K562 (cell line): ENCODE results near the gene SLC22A23. TPM values are rescaled to one million over a fixed set of nuclear protein-coding genes. Genes with fewer than 3 reads are reported as not detected.

Source experiments
- CBX3 ChIP-seq, 2 experiments: IDR thresholded peaks; 1 replicate in 1 of 2; 2 replicates in 1 of 2; pipeline ENCODE4 v1.6.1; 2012; ENCODE audit warnings: inconsistent platforms in 2 of 2, low read length in 2 of 2, borderline replicate concordance in 1 of 2, control low read depth in 1 of 2
- CC2D1A ChIP-seq: fragments of 450-650 bp; IDR thresholded peaks from 2 replicates; pipeline ENCODE4 v1.6.1; 2017; ENCODE audit warnings: mild to moderate bottlenecking
- CREBBP ChIP-seq: IDR thresholded peaks from one replicate; pipeline ENCODE4 v1.6.1; 2012; ENCODE audit warnings: low read depth, mild to moderate bottlenecking, control low read depth, inconsistent platforms, low read length
- CXXC5 ChIP-seq: fragments of 250-450 bp; sonication (Bioruptor Pico); IDR thresholded peaks from 2 replicates; pipeline ENCODE4 v1.8.0; 2022; ENCODE audit warnings: inconsistent platforms, mild to moderate bottlenecking, moderate library complexity
- E2F5 ChIP-seq: sonication (generic); formaldehyde crosslinking; IDR thresholded peaks from 2 replicates; pipeline ENCODE4 v1.8.0; 2022; ENCODE audit warnings: mild to moderate bottlenecking, missing genetic modification reagents
- HDAC3 ChIP-seq: fragments of 450-650 bp; IDR thresholded peaks from 2 replicates; pipeline ENCODE4 v1.6.1; 2018; ENCODE audit warnings: borderline replicate concordance, mild to moderate bottlenecking, moderate library complexity; ENCODE audit not compliant: partially characterized antibody
- HDGF ChIP-seq: fragments of 450-650 bp; IDR thresholded peaks from 2 replicates; pipeline ENCODE4 v1.6.1; 2016
- HNRNPL ChIP-seq: fragments of 200-400 bp; formaldehyde crosslinking; IDR thresholded peaks from 2 replicates; pipeline ENCODE4 v1.6.1; 2017; ENCODE audit warnings: low read depth, mild to moderate bottlenecking, low read length
- KDM2B ChIP-seq: fragments of 250-450 bp; sonication (Bioruptor Pico); IDR thresholded peaks from 2 replicates; pipeline ENCODE4 v1.8.0; 2021; ENCODE audit warnings: mild to moderate bottlenecking, moderate library complexity
- KDM5B ChIP-seq: fragments of 200-600 bp; sonication (generic); IDR thresholded peaks from 2 replicates; pipeline ENCODE4 v1.6.1; 2012; ENCODE audit warnings: low read depth, mild to moderate bottlenecking, moderate library complexity, low read length, control low read depth, inconsistent platforms; ENCODE audit not compliant: insufficient replicate concordance
- NELFE ChIP-seq: IDR thresholded peaks from 2 replicates; pipeline ENCODE4 v1.6.1; 2011; ENCODE audit warnings: mild to moderate bottlenecking; ENCODE audit not compliant: insufficient read depth, insufficient read length
- PRDM10 ChIP-seq: fragments of 450-650 bp; IDR thresholded peaks from 2 replicates; pipeline ENCODE4 v1.6.1; 2018; ENCODE audit not compliant: partially characterized antibody
- PRMT5 ChIP-seq: sonication (generic); formaldehyde crosslinking; IDR thresholded peaks from 2 replicates; pipeline ENCODE4 v1.5.0; 2020; ENCODE audit warnings: missing genetic modification reagents
- TCFL5 ChIP-seq: fragments of 250-450 bp; sonication (Bioruptor Pico); conservative IDR thresholded peaks from 2 replicates; pipeline ENCODE4 v1.6.1; 2021; ENCODE audit warnings: mild to moderate bottlenecking, moderate library complexity, matching md5 sums
- YY1 ChIP-seq, 3 experiments: IDR thresholded peaks; 2 replicates each; pipeline ENCODE4 v1.6.1; 2011; ENCODE audit warnings: low read length in 2 of 3, mild to moderate bottlenecking in 2 of 3, moderate library complexity in 2 of 3, borderline replicate concordance in 1 of 3, control low read depth in 1 of 3, low read depth in 1 of 3; ENCODE audit not compliant: insufficient read depth in 3 of 3, insufficient replicate concordance in 2 of 3, control insufficient read depth in 1 of 3, insufficient read length in 1 of 3; ENCODE audit errors: extremely low read depth in 1 of 3
- ZNF586 ChIP-seq: fragments of 450-650 bp; formaldehyde crosslinking; conservative IDR thresholded peaks from 2 replicates; pipeline ENCODE4 v1.4.0; 2020; ENCODE audit warnings: mild to moderate bottlenecking, moderate library complexity
- polyA plus RNA-seq, 8 experiments: library from polyadenylated mRNA; depleted of rRNA in 4 of 8; stranded (reverse) in 5 of 8; unstranded in 3 of 8; fragments of >200 nt; fragmentation: Nextera tagmentation in 2 of 8; fragmentation: Illumina TruSeq in 1 of 8; extraction: Ambion mirVana in 2 of 8; extraction: Trizol in 1 of 8; gene quantifications; 2 replicates each; pipeline versions ENCODE4 v1.2.1 to v1.2.3, GENCODE V29; 2011 to 2014; ENCODE audit warnings: inconsistent platforms in 1 of 8, missing spikeins in 1 of 8
- total RNA-seq, 7 experiments: library from RNA; depleted of rRNA in 6 of 7; stranded (reverse); fragments of >200 nt in 6 of 7; fragmentation: Illumina TruSeq in 2 of 7; extraction: Trizol in 2 of 7; gene quantifications; 2 replicates each; pipeline versions ENCODE4 v1.2.1 to v1.2.3, GENCODE V29; 2011 to 2021; ENCODE audit warnings: low replicate concordance in 1 of 7
- TF ChIP-seq, protein P1 (sequence below): fragments of 450-650 bp; IDR thresholded peaks from 2 replicates; pipeline ENCODE4 v1.6.1; 2014; ENCODE audit warnings: low read depth, mild to moderate bottlenecking, moderate library complexity, borderline replicate concordance
- TF ChIP-seq, protein P2 (sequence below): fragments of 250-450 bp; sonication (Bioruptor Pico); IDR thresholded peaks from 2 replicates; pipeline ENCODE4 v1.5.0; 2020; ENCODE audit warnings: mild to moderate bottlenecking
- TF ChIP-seq, protein P3 (sequence below): fragments of 250-450 bp; sonication (Bioruptor Pico); IDR thresholded peaks from 2 replicates; pipeline ENCODE4 v1.6.1; 2021; ENCODE audit warnings: mild to moderate bottlenecking

SLC22A23 gene
- total and polyA plus RNA-seq, 9 of the 15 experiments (the other 6 are each of a cell fraction or from before 2014, with no cell fraction given): 0.30 to 8.7 (median 2.5) TPM

- TF ChIP-seq E2F5 (CRISPR knock-in tag) (no peak), KDM5B (peak; percentile 53), HNRNPL (no peak), PRDM10 (peak; percentile 50), NELFE (no peak), TCFL5 (no peak), CXXC5 (CRISPR knock-in tag) (no peak), CBX3 (IDR thresholded peaks at IDR 0.05; ENCODE audit: borderline replicate concordance in 1 of 2, low read length in 2 of 2) (no peak), YY1 (IDR thresholded peaks at IDR 0.05; ENCODE audit: borderline replicate concordance in 1 of 3, control insufficient read depth in 1 of 3, extremely low read depth in 1 of 3, insufficient read depth in 3 of 3, insufficient read length in 1 of 3, insufficient replicate concordance in 2 of 3, low read depth in 1 of 3, low read length in 2 of 3) (no peak), PRMT5 (CRISPR knock-in tag) (no peak), ZNF586 (CRISPR knock-in tag) (no peak), HDAC3 (no peak), CC2D1A (no peak), KDM2B (no peak), CREBBP (no peak), HDGF (peak; percentile 76; the same call in 1 of the 2 replicates)
- TF ChIP-seq, protein P1, sequence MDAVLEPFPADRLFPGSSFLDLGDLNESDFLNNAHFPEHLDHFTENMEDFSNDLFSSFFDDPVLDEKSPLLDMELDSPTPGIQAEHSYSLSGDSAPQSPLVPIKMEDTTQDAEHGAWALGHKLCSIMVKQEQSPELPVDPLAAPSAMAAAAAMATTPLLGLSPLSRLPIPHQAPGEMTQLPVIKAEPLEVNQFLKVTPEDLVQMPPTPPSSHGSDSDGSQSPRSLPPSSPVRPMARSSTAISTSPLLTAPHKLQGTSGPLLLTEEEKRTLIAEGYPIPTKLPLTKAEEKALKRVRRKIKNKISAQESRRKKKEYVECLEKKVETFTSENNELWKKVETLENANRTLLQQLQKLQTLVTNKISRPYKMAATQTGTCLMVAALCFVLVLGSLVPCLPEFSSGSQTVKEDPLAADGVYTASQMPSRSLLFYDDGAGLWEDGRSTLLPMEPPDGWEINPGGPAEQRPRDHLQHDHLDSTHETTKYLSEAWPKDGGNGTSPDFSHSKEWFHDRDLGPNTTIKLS: no peak
- TF ChIP-seq, protein P2, sequence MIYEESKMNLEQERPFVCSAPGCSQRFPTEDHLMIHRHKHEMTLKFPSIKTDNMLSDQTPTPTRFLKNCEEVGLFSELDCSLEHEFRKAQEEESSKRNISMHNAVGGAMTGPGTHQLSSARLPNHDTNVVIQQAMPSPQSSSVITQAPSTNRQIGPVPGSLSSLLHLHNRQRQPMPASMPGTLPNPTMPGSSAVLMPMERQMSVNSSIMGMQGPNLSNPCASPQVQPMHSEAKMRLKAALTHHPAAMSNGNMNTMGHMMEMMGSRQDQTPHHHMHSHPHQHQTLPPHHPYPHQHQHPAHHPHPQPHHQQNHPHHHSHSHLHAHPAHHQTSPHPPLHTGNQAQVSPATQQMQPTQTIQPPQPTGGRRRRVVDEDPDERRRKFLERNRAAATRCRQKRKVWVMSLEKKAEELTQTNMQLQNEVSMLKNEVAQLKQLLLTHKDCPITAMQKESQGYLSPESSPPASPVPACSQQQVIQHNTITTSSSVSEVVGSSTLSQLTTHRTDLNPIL: no peak
- TF ChIP-seq, protein P3, sequence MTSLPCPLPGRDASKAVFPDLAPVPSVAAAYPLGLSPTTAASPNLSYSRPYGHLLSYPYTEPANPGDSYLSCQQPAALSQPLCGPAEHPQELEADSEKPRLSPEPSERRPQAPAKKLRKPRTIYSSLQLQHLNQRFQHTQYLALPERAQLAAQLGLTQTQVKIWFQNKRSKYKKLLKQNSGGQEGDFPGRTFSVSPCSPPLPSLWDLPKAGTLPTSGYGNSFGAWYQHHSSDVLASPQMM: no peak
Measured at GRCh38 chr6:3324262-3324942, 132.4 kb downstream of the SLC22A23 start (continued).
